Tibial nerve (tissue), 3 donors: ENCODE data around the gene CCDC185.

ENCODE experiments used
- CTCF ChIP-seq, 5 experiments: fragments of 200-600 bp in 3 of 5; fragments of 450-650 bp in 2 of 5; sonication (generic) in 3 of 5; IDR thresholded peaks; one replicate each; pipeline ENCODE4 v1.5.1; 2016 to 2019; ENCODE audit warnings: antibody characterized with exemption in 5 of 5, mild to moderate bottlenecking in 3 of 5, moderate library complexity in 2 of 5
- POLR2A ChIP-seq, 2 donors: fragments of 450-650 bp; IDR thresholded peaks; one replicate each; pipeline ENCODE4 v1.6.1; 2017; ENCODE audit warnings: antibody characterized with exemption in 2 of 2, mild to moderate bottlenecking in 2 of 2, moderate library complexity in 2 of 2

- TF ChIP-seq POLR2A (IDR thresholded peaks at IDR 0.05) = no peak
- no peak for TF ChIP-seq CTCF (IDR thresholded peaks at IDR 0.05)
These were observed 46.9 kb upstream of the CCDC185 start for GRCh38 chr1:223346311-223346710.
